K562 (cell line): ENCODE results near the gene MAD1L1. TPM values are rescaled to one million over a fixed set of nuclear protein-coding genes. Genes with fewer than 3 reads are reported as not detected.

ENCODE experiments used
- ATAC-seq: fragments of 200-7000 bp; cut with Tn5 transposase; 3 replicates; pipeline ENCODE4 v1.9.1; 2020; ENCODE audit warnings: moderate library complexity
- BruUV-seq: library from RNA; stranded (reverse); fragments of 400-500 nt; replicated peaks from 2 replicates; lab custom pipeline; 2021; lab: Mats Ljungman, UMichigan
- CTCF ChIA-PET: fragments of 300-600 bp; formaldehyde crosslinking; extraction: SDS; loops from one replicate; lab custom pipeline; 2021; ENCODE audit warnings: low intra/inter-chr PET ratio; lab: Yijun Ruan, JAX
- POLR2A ChIA-PET: fragments of 300-600, 350-650 bp; sonication (Branson Sonifier 250); formaldehyde crosslinking; extraction: SDS; loops from one replicate; lab custom pipeline; 2021; ENCODE audit warnings: antibody characterized with exemption, inconsistent platforms; lab: Yijun Ruan, JAX
- DNase-seq, 4 experiments: peaks; one replicate each; pipeline versions ENCODE4 v3.0.0 to v3.0.0-alpha.2; 2011 to 2018; ENCODE audit warnings: low spot score in 3 of 4, mixed read lengths in 3 of 4; ENCODE audit errors: extremely low read depth in 1 of 4
- FAIRE-seq: peaks from 2 replicates; lab custom pipeline; 2011; peaks lifted over from hg19 to GRCh38; lab: Jason Lieb, UNC
- H2AFZ ChIP-seq: 2 replicates; pipeline ENCODE4 v1.6.0; 2011; ENCODE audit warnings: low read depth, low read length, control low read depth, inconsistent platforms
- H3K27ac ChIP-seq: fragments of 200-600 bp; 3 replicates; pipeline ENCODE4 v1.8.0; 2011; ENCODE audit warnings: low read depth, mild to moderate bottlenecking, control low read depth, inconsistent platforms, low read length, moderate library complexity, mixed read lengths; ENCODE audit errors: extremely low read depth
- H3K27me3 ChIP-seq, 2 experiments: fragments of 300-600 bp in 1 of 2; 2 replicates in 1 of 2; 3 replicates in 1 of 2; pipeline versions ENCODE4 v1.6.0 to v1.8.0; 2011; ENCODE audit warnings: inconsistent platforms in 2 of 2, low read length in 2 of 2, mild to moderate bottlenecking in 1 of 2, mixed read lengths in 1 of 2, moderate library complexity in 1 of 2; ENCODE audit not compliant: control insufficient read depth in 2 of 2, insufficient read depth in 2 of 2
- H3K36me3 ChIP-seq: fragments of 300-600 bp; 3 replicates; pipeline ENCODE4 v1.8.0; 2011; ENCODE audit warnings: mild to moderate bottlenecking, low read length, inconsistent platforms; ENCODE audit not compliant: control insufficient read depth, insufficient read depth
- H3K4me1 ChIP-seq, 2 experiments: fragments of 200-600 bp in 1 of 2; replicated peaks in 1 of 2; 2 replicates in 1 of 2; 3 replicates in 1 of 2; pipeline versions ENCODE4 v1.5.1 to v1.8.0; 2011; ENCODE audit warnings: inconsistent platforms in 2 of 2, low read length in 2 of 2, mild to moderate bottlenecking in 1 of 2, mixed read lengths in 1 of 2, moderate library complexity in 1 of 2; ENCODE audit not compliant: control insufficient read depth in 2 of 2, insufficient read depth in 2 of 2
- H3K4me2 ChIP-seq: 2 replicates; pipeline ENCODE4 v1.6.1; 2011; ENCODE audit warnings: low read length, control low read depth, inconsistent platforms, mixed read lengths; ENCODE audit not compliant: insufficient read depth
- H3K4me3 ChIP-seq: fragments of 200-600 bp; sonication (generic), shearing (Covaris generic); 2 replicates; pipeline ENCODE4 v1.5.1; 2016; ENCODE audit warnings: control low read depth, inconsistent platforms
- H3K79me2 ChIP-seq: fragments of 200-600 bp; 3 replicates; pipeline ENCODE4 v1.8.0; 2011; ENCODE audit warnings: low read length, inconsistent platforms; ENCODE audit not compliant: control insufficient read depth, insufficient read depth
- H3K9ac ChIP-seq, 2 experiments: 2 replicates each; pipeline versions ENCODE4 v1.6.0 to v1.6.1; 2011; ENCODE audit warnings: low read depth in 2 of 2, low read length in 2 of 2, control low read depth in 1 of 2, inconsistent platforms in 1 of 2, mild to moderate bottlenecking in 1 of 2, mixed read lengths in 1 of 2; ENCODE audit not compliant: insufficient read depth in 1 of 2
- H3K9me1 ChIP-seq: one replicate; pipeline ENCODE4 v1.6.0; 2011; ENCODE audit warnings: inconsistent platforms, mild to moderate bottlenecking, low read length, moderate library complexity; ENCODE audit not compliant: control insufficient read depth, insufficient read depth
- H3K9me3 ChIP-seq: replicated peaks from 2 replicates; pipeline ENCODE4 v1.5.1; 2011; ENCODE audit warnings: low read depth, low read length, inconsistent platforms; ENCODE audit not compliant: control insufficient read depth, insufficient read depth
- H4K20me1 ChIP-seq: replicated peaks from 2 replicates; pipeline ENCODE4 v1.6.1; 2011; ENCODE audit warnings: low read length, inconsistent platforms, mixed read lengths; ENCODE audit not compliant: control insufficient read depth, insufficient read depth
- DACH1 ChIP-seq: fragments of 450-650 bp; IDR thresholded peaks from 2 replicates; pipeline ENCODE4 v1.6.1; 2018; ENCODE audit not compliant: partially characterized antibody
- ELK1 ChIP-seq: sonication (generic); formaldehyde crosslinking; IDR thresholded peaks from 2 replicates; pipeline ENCODE4 v1.8.1; 2022; ENCODE audit warnings: missing genetic modification reagents
- GABPB1 ChIP-seq: sonication (generic); formaldehyde crosslinking; IDR thresholded peaks from 2 replicates; pipeline ENCODE4 v1.8.0; 2022; ENCODE audit warnings: mild to moderate bottlenecking, missing genetic modification reagents
- L3MBTL2 ChIP-seq: fragments of 450-650 bp; IDR thresholded peaks from 2 replicates; pipeline ENCODE4 v1.6.1; 2016; ENCODE audit warnings: mild to moderate bottlenecking, moderate library complexity
- MTF1 ChIP-seq: fragments of 250-450 bp; sonication (Bioruptor Pico); IDR thresholded peaks from 2 replicates; pipeline ENCODE4 v1.9.0; 2021; ENCODE audit warnings: moderate library complexity, mild to moderate bottlenecking, inconsistent platforms, borderline replicate concordance
- PHF21A ChIP-seq: fragments of 450-650 bp; IDR thresholded peaks from 2 replicates; pipeline ENCODE4 v1.6.1; 2017; ENCODE audit warnings: low read depth, borderline replicate concordance
- PPARD ChIP-seq: fragments of 250-450 bp; sonication (Bioruptor Pico); IDR thresholded peaks from 2 replicates; pipeline ENCODE4 v1.8.0; 2022; ENCODE audit warnings: inconsistent platforms, mild to moderate bottlenecking, moderate library complexity
- SREBF2 ChIP-seq: sonication (generic); formaldehyde crosslinking; IDR thresholded peaks from 2 replicates; pipeline ENCODE4 v1.4.0; 2020; ENCODE audit warnings: mild to moderate bottlenecking, missing genetic modification reagents
- STAT5A ChIP-seq: IDR thresholded peaks from 2 replicates; pipeline ENCODE4 v1.6.1; 2012; ENCODE audit warnings: low read length, inconsistent platforms, borderline replicate concordance
- XRCC5 ChIP-seq: fragments of 200-400 bp; formaldehyde crosslinking; IDR thresholded peaks from 2 replicates; pipeline ENCODE4 v1.6.1; 2017; ENCODE audit warnings: low read depth, mild to moderate bottlenecking, low read length
- ZNF134 ChIP-seq: fragments of 250-450 bp; sonication (Bioruptor Pico); conservative IDR thresholded peaks from 2 replicates; pipeline ENCODE4 v1.4.0; 2020
- ZNF143 ChIP-seq: sonication (generic); formaldehyde crosslinking; IDR thresholded peaks from 2 replicates; pipeline ENCODE4 v1.9.0; 2022; ENCODE audit warnings: mild to moderate bottlenecking, missing genetic modification reagents
- ZNF511 ChIP-seq: sonication (generic); formaldehyde crosslinking; IDR thresholded peaks from 2 replicates; pipeline ENCODE4 v1.8.0; 2022; ENCODE audit warnings: mild to moderate bottlenecking, missing genetic modification reagents
- WGBS: fragments of 100-300 bp; shearing (Covaris generic); methylation state at CpG from one replicate; pipeline ENCODE4 v1.1.6; 2016; ENCODE audit warnings: low coverage, mixed read lengths; ENCODE audit not compliant: insufficient coverage; ENCODE audit errors: missing lambda C conversion rate; 5-methylcytosine and 5-hydroxymethylcytosine counted together
- in situ Hi-C: fragments of 300-500 bp; cut with MboI; formaldehyde crosslinking; loops from 4 replicates; pipeline ENCODE4 v1.15.0; 2018; ENCODE audit warnings: inconsistent platforms, mixed read lengths
- intact Hi-C: fragments of 100-400 bp; cut with micrococcal nuclease; formaldehyde crosslinking; loops from 2 replicates; pipeline ENCODE4 v1.14.2; 2022
- polyA plus RNA-seq, 8 experiments: library from polyadenylated mRNA; depleted of rRNA in 4 of 8; stranded (reverse) in 5 of 8; unstranded in 3 of 8; fragments of >200 nt; fragmentation: Nextera tagmentation in 2 of 8; fragmentation: Illumina TruSeq in 1 of 8; extraction: Ambion mirVana in 2 of 8; extraction: Trizol in 1 of 8; gene quantifications; 2 replicates each; pipeline versions ENCODE4 v1.2.1 to v1.2.3, GENCODE V29; 2011 to 2014; ENCODE audit warnings: inconsistent platforms in 1 of 8, missing spikeins in 1 of 8
- total RNA-seq, 7 experiments: library from RNA; depleted of rRNA in 6 of 7; stranded (reverse); fragments of >200 nt in 6 of 7; fragmentation: Illumina TruSeq in 2 of 7; extraction: Trizol in 2 of 7; gene quantifications; 2 replicates each; pipeline versions ENCODE4 v1.2.1 to v1.2.3, GENCODE V29; 2011 to 2021; ENCODE audit warnings: low replicate concordance in 1 of 7

The MAD1L1 gene
- total and polyA plus RNA-seq, 9 of the 15 experiments (the other 6 are each of a cell fraction or from before 2014, with no cell fraction given): 1.7 to 89.7 (median 18.0) TPM

GRCh38 chr7:2213551-2214215, 19.1 kb downstream of the MAD1L1 start:
- BruUV-seq: no TSS peak
- in situ Hi-C loops: no loop called here
- H3K27me3 ChIP-seq: no peaks in the 10 kb centered on the region
- no peaks in the 10 kb centered on the region; the same call in none of the 2 replicates for H4K20me1 ChIP-seq
- H3K36me3 ChIP-seq: peaks cover 80% of the 10 kb centered on the region; the same call in 2 of the 3 replicates
- H3K4me2 ChIP-seq: no peak overlapping the region
- ChIA-PET CTCF (no interaction called here), POLR2A (interaction anchor here (0.5 to 0.8 kb wide), 2 partner anchors 245 to 369 kb away, joined by 3 read pairs; no protein-coding TSS in a partner anchor)
- intact Hi-C loops: no loop called here
- DNase-seq (no peak), FAIRE-seq (no peak), ATAC-seq (no peak)
- 94% methylated on average over 15 of the region's 15 CpGs for WGBS
- H2AFZ ChIP-seq: no peak overlapping the region
- H3K9me3 ChIP-seq: 0 out of 2 replicates have a peak, but pooled peaks cover 2% of the 10 kb centered on the region
- peaks cover 0 to 10% of the 10 kb centered on the region in 2 experiments; a peak in 1 of 5 replicates for H3K4me1 ChIP-seq
- no peak overlapping the region for H3K9ac ChIP-seq
- H3K9me1 ChIP-seq: no peaks in the 10 kb centered on the region
- no peak overlapping the region for H3K27ac ChIP-seq
- H3K4me3 ChIP-seq: no peak overlapping the region
- no peaks in the 10 kb centered on the region for H3K79me2 ChIP-seq
- TF ChIP-seq ZNF511 (CRISPR knock-in tag) (no peak), ZNF143 (CRISPR knock-in tag) (no peak), ELK1 (no peak), MTF1 (CRISPR knock-in tag) (no peak), GABPB1 (CRISPR knock-in tag) (no peak), PHF21A (no peak), SREBF2 (no peak), STAT5A (no peak), PPARD (CRISPR knock-in tag) (no peak), DACH1 (no peak), XRCC5 (no peak), ZNF134 (CRISPR knock-in tag) (no peak), L3MBTL2 (no peak)
